GM12892 (cell line): ENCODE data around the gene SPIRE1.
"Not testable (repeated sequence)": the region's sequence is repeated elsewhere in the genome, so short reads cannot be mapped to it uniquely, and the experiment has no call there.

Source experiments
- DNase-seq: peaks from one replicate; pipeline ENCODE4 v3.0.0; 2011; ENCODE audit not compliant: insufficient read length
- FAIRE-seq: peaks from 2 replicates; lab custom pipeline; 2011; peaks lifted over from hg19 to GRCh38; lab: Jason Lieb, UNC
- POLR2A ChIP-seq: IDR thresholded peaks from 2 replicates; pipeline ENCODE4 v1.6.1; 2011; ENCODE audit warnings: low read depth, low read length, control low read depth
- POLR2AphosphoS5 ChIP-seq: IDR thresholded peaks from 2 replicates; pipeline ENCODE4 v1.6.1; 2011; ENCODE audit warnings: low read depth, low read length, control low read depth
- TAF1 ChIP-seq: IDR thresholded peaks from 2 replicates; pipeline ENCODE4 v1.6.1; 2011; ENCODE audit warnings: low read depth, mild to moderate bottlenecking, control low read depth, low read length, borderline replicate concordance

The SPIRE1 gene

DNA sequence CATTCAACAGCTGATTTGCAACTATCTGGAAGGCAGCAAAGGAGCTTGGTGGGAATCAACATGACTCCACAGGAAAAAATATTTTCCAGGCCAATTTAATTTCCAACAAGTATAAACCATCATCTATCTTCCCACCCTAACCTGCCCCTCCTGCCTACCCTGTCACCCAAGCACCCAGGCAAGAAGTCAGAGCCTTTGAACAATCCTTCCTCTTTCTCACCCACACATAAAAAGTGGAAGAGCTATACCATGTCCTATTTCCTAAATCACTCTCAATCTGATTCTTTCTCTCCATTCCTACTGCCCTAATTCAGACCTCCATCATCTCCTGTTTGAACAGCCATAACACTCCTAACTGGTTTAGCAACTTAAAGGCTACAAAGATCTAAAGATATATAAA lies 12.7 kb downstream of the SPIRE1 start:
- no peak for DNase-seq
- FAIRE-seq = no peak
- TF ChIP-seq TAF1 (no peak), POLR2AphosphoS5 (no peak), POLR2A (no peak)

DNA sequence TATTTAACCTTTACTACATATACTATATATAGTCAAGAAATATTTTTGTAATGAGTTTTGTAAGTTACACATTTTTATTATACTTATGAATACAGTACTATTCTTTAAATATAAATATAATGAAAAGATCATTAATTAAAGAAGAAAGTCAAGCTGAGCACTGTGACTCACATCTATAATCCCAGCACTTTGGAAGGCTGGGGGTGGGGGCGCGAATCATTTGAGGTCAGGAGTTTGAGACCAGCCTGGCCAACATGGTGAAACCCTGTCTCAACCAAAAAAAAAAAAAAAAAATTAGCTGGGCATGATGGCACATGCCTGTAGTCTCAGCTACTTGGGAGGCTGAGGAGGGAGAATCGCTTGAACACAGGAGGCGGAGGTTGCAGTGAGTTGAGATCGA lies 14.2 kb downstream of the SPIRE1 start:
- not testable (repeated sequence) for DNase-seq, FAIRE-seq

DNA sequence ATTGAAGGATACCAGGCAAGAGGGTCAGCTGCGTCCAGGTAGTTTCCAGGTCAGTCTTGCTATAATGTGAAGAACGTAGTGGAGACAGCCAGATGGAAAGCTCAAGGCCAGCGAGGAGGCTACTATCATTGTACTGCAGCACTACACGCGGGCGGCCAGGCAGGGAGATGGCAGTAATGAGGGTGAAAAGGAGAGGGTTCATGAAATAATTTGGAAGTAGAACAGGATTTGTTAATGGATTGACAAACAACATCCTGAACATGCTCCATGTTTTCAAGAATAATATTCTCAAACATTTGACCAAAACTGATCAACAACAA lies 17.1 kb downstream of the SPIRE1 start:
- TF ChIP-seq POLR2A = no peak
- no peak for TF ChIP-seq TAF1
- TF ChIP-seq POLR2AphosphoS5 = no peak
- FAIRE-seq (no peak), DNase-seq (no peak)

DNA sequence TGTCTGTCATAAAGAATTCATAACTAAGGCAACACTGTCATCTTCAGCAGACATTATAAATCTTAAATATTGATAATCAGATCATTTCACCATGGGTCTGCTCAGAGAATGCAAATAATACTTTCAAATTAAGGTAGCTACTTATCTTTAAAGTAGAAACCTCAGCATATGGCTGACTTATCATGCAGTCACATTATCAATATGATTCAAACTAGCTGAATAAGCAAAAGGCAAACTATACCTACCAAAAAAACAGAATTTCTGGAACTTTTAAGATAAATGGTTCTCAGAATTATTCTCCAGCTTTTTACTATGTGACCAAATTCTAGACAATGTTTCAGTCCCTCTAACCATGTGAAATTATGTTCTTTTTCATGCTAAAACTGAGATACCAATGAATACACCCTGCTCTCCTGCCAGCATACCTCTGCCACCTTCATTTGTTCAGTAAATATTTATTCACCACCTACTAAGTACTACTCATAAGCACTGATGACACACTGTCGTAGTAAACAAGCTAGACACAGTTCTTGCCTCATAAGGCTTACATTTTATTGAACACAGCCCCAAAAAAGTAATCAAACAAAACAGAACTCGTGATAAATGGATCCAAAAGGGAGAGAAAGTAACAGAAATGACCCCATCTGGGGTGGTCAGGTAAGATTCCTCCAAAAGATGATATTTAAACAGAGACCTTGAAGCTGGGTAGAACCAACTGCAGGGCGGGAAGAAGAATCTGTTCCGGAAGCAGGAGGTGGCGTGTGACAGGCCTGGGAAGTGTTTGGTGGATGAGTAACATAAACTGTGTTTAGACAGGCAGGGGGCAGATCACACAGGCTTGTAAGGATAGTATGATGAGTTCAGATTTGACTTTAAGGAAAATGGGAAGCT lies 17.7 kb downstream of the SPIRE1 start:
- DNase-seq (no peak), FAIRE-seq (no peak)
- no peak for TF ChIP-seq POLR2AphosphoS5
- no peak for TF ChIP-seq POLR2A
- TF ChIP-seq TAF1 = no peak

DNA sequence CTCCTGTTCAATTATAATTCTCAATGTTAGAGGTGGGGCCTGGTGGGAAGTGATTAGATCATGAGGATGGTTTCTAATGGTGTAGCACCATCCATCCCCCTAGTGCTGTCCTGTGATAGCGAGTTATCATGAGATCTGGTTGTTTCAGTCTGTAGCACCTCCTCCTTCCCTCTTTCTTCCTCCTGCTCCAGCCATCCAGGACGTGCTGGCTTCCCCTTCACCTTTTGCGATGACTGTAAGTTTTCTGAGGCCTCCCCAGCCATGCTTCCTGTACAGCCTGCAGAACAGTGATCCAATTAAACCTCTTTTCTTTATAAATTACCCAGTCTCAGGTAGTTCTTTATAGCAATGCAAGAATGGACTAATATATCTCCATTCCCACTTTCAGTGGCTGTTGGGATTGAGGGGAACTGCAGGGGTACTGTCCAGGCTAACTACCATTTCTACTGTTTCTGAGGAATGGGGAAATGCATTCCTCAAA lies 19.2 kb downstream of the SPIRE1 start:
- no peak for FAIRE-seq
- DNase-seq = no peak
- TF ChIP-seq POLR2AphosphoS5 = no peak
- no peak for TF ChIP-seq POLR2A
- no peak for TF ChIP-seq TAF1

DNA sequence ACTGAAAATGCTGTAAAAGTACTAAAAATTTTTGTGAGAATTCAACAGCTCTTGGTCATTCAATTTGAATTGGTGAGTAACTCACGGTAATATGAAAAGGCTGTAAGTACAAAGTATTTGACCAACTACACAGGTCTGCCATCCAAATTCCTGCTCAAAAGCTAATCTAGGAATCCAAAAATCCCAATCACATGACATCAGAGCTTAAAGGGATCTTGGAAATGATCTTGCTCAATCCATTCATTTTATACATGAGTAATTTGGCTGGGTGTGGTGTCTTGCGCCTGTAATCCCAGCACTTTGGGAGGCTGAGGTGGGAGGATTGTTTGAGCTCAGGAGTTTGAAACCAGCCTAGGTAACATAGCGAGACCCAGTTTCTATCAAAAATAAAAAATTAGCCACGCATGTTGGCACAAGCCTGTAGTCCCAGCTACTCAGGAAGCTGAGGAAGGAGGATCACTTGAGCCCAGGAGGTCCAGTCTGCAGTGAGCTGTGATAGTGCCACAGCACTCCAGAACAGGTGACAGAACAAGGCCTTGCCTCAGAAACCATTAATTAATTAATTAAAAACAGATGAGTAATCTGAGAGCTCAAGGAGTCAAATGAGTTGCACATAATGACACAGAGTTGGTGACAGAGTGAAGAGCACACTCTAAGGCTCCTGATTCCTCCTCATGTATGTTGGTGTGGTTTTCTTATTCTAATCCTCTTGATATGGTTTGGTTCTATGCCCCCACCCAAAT lies 19.8 kb downstream of the SPIRE1 start:
- TF ChIP-seq POLR2A (no peak), TAF1 (no peak), POLR2AphosphoS5 (no peak)
- DNase-seq (no peak), FAIRE-seq (no peak)

DNA sequence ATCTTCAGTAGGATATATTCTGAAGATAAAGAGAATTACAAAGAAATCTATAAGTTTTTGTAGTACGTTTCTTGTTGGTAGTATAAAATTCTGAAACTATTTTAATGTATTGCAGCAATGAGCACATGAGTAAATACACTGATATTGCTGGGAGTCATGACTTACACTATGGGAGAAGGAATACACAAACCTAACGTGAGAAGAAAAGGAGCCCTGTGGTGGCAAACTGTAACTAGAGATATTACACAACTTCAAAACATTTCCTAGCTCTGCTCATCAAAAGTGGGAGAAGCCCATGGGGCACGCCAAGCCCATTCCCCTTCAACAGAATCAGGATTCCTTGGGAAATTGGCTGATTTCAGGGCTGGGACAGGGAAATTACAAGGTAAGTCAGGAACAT lies 20.5 kb downstream of the SPIRE1 start:
- FAIRE-seq (no peak), DNase-seq (no peak)
- no peak for TF ChIP-seq POLR2A
- no peak for TF ChIP-seq POLR2AphosphoS5
- no peak for TF ChIP-seq TAF1

DNA sequence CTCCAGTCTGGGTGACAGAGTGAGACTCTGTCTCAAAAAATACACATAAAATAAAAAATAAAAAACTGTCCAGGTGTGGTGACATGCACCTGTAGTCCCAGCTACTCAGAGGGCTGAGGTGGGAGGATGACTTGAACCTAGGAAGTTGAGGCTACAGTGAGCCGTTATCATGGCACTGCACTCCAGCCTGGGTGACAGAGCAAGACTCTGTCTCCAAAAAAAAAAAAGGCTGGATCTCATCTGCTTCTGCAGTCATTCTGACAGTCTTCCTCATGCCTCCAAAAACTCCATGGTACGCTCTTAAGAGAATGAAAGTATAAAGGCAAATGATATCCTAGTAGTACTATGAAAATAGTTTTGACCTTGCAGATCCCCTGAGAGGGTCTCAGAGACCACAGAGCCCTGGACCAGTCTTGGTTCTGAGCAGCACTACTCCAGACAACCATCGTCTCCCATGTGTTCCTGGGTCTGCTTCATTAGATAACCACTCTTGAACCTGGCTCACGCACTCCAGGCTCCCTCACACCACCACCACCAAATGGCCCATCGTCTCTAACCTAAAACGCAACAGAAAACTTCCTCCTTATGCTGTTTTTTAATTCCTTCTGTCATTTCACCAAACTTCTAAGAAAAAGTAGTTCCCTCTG lies 26.0 kb downstream of the SPIRE1 start:
- no peak for DNase-seq
- no peak for FAIRE-seq
- no peak for TF ChIP-seq POLR2AphosphoS5
- no peak for TF ChIP-seq POLR2A
- TF ChIP-seq TAF1 = no peak

DNA sequence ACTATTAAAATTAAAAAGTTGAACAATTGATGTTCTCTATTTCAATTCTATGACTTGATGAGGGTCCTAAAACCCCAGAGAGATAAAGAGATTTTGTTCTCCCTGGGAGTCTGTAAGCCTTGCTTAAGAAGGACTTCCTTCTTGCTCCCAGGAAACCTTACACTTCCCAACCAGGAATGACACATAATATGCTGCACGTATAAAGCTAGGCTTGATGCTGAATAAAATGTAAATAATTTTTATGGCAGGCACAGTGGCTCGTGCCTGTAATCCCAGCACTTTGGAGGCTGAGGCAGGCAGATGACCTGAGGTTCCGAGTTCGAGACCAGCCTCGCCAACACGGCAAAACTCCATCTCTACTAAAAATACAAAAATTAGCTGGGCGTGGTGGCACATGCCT lies 27.8 kb downstream of the SPIRE1 start:
- TF ChIP-seq POLR2AphosphoS5 = no peak
- TF ChIP-seq TAF1 = no peak
- TF ChIP-seq POLR2A = no peak
- DNase-seq = no peak
- FAIRE-seq = no peak

DNA sequence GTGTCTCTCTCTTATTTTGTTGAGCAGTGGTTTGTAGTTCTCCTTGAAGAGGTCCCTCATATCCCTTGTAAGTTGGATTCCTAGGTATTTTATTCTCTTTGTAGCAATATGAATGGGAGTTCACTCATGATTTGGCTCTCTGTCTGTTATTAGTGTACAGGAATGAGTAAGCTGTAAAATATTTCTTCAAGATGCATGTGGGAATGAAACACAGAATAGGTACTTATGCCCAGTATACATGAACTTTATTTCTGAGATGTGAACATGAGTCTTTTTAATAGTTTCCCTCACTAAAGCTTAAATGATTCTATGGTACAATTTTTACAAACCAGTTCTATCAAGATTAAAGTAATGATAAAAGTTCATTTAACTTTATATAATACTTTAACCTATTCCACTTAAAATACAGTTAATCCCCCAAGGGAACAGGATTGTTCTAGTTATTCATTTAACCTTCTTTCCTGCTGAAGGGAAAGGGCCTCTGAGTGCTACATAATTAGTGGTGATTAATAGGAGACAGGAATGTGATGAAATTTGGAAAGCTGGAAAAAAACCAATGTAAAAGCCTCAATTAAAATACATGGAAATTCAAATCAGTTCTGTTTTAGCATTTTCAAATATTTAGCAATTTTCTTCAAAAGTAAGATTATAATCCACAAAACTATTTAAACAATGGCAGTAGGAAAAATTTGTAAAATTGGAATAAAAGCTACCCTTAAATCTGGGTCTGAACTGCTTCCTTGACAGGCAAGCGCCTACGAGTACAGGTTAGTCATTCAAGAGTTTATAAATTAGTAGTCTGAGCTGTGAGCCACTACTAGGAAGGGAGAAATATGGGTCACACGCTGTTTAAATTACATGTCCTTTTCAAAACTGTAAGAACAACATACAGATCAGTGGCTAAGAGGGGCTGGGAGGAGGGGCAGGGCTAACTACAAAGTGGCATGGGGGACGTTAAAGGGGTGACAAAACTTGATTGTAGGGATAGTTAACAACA lies 28.9 kb downstream of the SPIRE1 start:
- no peak for TF ChIP-seq POLR2AphosphoS5
- TF ChIP-seq TAF1 = no peak
- no peak for TF ChIP-seq POLR2A
- FAIRE-seq (no peak), DNase-seq (no peak)

DNA sequence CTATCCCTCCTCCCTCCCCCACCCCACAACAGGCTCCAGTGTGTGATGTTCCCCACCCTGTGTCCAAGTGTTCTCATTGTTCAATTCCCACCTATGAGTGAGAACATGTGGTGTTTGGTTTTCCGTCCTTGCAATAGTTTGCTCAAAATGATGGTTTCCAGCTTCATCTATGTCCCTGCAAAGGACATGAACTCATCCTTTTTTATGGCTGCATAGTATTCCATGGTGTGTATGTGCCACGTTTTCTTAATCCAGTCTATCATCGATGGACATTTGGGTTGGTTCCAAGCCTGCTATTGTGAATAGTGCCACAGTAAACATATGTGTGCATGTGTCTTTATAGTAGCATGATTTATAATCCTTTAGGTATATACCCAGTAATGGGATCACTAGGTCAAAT lies 30.7 kb downstream of the SPIRE1 start:
- DNase-seq, FAIRE-seq: not testable (repeated sequence)
